HL-60 (cell line): ENCODE measurements around the gene DPM1.

ENCODE experiments used
- POLR2AphosphoS5 ChIP-seq: IDR thresholded peaks from 2 replicates; pipeline ENCODE4 v1.6.1; 2012; ENCODE audit warnings: low read depth
- TF ChIP-seq, protein P1 (sequence below): IDR thresholded peaks from one replicate; pipeline ENCODE4 v1.5.1; 2011; ENCODE audit warnings: low read length, control low read depth, inconsistent platforms; ENCODE audit not compliant: insufficient read depth

DNA sequence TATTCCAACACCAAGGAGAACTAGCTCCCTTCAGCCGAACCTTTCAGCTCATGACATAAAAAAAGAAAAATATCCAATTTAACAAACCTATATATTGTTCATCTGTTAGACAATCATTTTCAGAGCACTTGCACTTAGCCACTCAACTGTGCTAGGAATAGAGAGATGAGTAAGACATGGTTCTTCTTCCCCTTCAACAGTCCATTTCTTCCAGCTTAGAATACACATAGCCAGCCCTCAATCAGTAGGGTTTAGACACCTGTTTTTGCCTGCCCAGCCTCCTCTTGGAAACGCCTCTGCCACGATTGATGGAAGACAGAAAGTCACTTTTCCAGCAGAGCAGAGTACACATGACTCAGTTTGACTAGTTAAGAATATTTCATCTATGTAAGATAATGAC is 48.9 kb downstream of the DPM1 start:
- no peak for TF ChIP-seq POLR2AphosphoS5
- TF ChIP-seq, protein P1, sequence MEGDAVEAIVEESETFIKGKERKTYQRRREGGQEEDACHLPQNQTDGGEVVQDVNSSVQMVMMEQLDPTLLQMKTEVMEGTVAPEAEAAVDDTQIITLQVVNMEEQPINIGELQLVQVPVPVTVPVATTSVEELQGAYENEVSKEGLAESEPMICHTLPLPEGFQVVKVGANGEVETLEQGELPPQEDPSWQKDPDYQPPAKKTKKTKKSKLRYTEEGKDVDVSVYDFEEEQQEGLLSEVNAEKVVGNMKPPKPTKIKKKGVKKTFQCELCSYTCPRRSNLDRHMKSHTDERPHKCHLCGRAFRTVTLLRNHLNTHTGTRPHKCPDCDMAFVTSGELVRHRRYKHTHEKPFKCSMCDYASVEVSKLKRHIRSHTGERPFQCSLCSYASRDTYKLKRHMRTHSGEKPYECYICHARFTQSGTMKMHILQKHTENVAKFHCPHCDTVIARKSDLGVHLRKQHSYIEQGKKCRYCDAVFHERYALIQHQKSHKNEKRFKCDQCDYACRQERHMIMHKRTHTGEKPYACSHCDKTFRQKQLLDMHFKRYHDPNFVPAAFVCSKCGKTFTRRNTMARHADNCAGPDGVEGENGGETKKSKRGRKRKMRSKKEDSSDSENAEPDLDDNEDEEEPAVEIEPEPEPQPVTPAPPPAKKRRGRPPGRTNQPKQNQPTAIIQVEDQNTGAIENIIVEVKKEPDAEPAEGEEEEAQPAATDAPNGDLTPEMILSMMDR = no peak
